Epithelial cell of prostate (primary cell): ENCODE data around the gene MREG.
"Not testable (repeated sequence)": the region's sequence is repeated elsewhere in the genome, so short reads cannot be mapped to it uniquely, and the experiment has no call there.

ENCODE experiments used
- DNase-seq: peaks from one replicate; pipeline ENCODE4 v3.0.0-alpha.2; 2011; ENCODE audit warnings: low read depth, low spot score
- H3K27ac ChIP-seq: fragments of 450-650 bp; 2 replicates; pipeline ENCODE4 v1.5.1; 2017; ENCODE audit warnings: mild to moderate bottlenecking

The MREG gene

GRCh38 chr2:215966951-215967350 is 46.4 kb downstream of the MREG start:
- H3K27ac ChIP-seq = no peak overlapping the region
- no peak for DNase-seq

GRCh38 chr2:215966274-215966673 is 47.1 kb downstream of the MREG start:
- H3K27ac ChIP-seq = no peak overlapping the region
- DNase-seq = no peak

GRCh38 chr2:215965532-215966165 is 47.7 kb downstream of the MREG start:
- H3K27ac ChIP-seq = no peak overlapping the region
- no peak for DNase-seq

- DNase-seq = no peak
- H3K27ac ChIP-seq = no peak overlapping the region
Measured at GRCh38 chr2:215961981-215962380, 51.4 kb downstream of the MREG start.

GRCh38 chr2:215958257-215958656 is 55.1 kb downstream of the MREG start:
- DNase-seq = no peak

GRCh38 chr2:215957354-215958122 is 55.8 kb downstream of the MREG start:
- not testable (repeated sequence) for DNase-seq, H3K27ac ChIP-seq

More at GRCh38 chr2:215958257-215958656, 55.1 kb downstream of the MREG start:
- H3K27ac ChIP-seq = no peak overlapping the region

GRCh38 chr2:215952860-215953637 is 60.3 kb downstream of the MREG start:
- H3K27ac ChIP-seq = no peak overlapping the region
- no peak for DNase-seq

- no peak for DNase-seq
- no peak overlapping the region for H3K27ac ChIP-seq
Measured at GRCh38 chr2:215951558-215951957, 61.8 kb downstream of the MREG start.

GRCh38 chr2:215949991-215950404 is 63.4 kb downstream of the MREG start:
- DNase-seq = no peak
- H3K27ac ChIP-seq = no peak overlapping the region

- no peak for DNase-seq
- H3K27ac ChIP-seq = no peak overlapping the region
Measured at GRCh38 chr2:215948051-215948450, 65.3 kb downstream of the MREG start.

- H3K27ac ChIP-seq = no peak overlapping the region
- no peak for DNase-seq
Measured at GRCh38 chr2:215946586-215946985, 66.8 kb downstream of the MREG start.

- no peak for DNase-seq
- no peak overlapping the region for H3K27ac ChIP-seq
Measured at GRCh38 chr2:215942194-215942593, 71.2 kb downstream of the MREG start.

GRCh38 chr2:215941726-215942125 is 71.6 kb downstream of the MREG start:
- DNase-seq = no peak
- no peak overlapping the region for H3K27ac ChIP-seq

GRCh38 chr2:215940645-215941184 is 72.6 kb downstream of the MREG start:
- DNase-seq = no peak
- H3K27ac ChIP-seq = no peak overlapping the region

- no peak for DNase-seq
- peak overlapping the region; percentile 19 for H3K27ac ChIP-seq
Measured at GRCh38 chr2:215937190-215937589, 76.2 kb downstream of the MREG start.

- no peak for DNase-seq
- H3K27ac ChIP-seq = peak overlapping the region; percentile 48
Measured at GRCh38 chr2:215933151-215933550, 80.2 kb downstream of the MREG start.

- DNase-seq = no peak
- peak overlapping the region; percentile 58 for H3K27ac ChIP-seq
Measured at GRCh38 chr2:215931256-215931903, 82.0 kb downstream of the MREG start.

GRCh38 chr2:215930505-215931253 is 82.7 kb downstream of the MREG start:
- peak overlapping the region; percentile 58 for H3K27ac ChIP-seq
- DNase-seq = no peak

- DNase-seq = no peak
- peak overlapping the region; percentile 58 for H3K27ac ChIP-seq
Measured at GRCh38 chr2:215929602-215930335, 83.6 kb downstream of the MREG start.
